Ascending aorta (tissue), 2 donors: ENCODE results near the gene GPNMB. TPM values are rescaled to one million over a fixed set of nuclear protein-coding genes. Genes with fewer than 3 reads are reported as not detected.

Experiments used
- DNase-seq, 2 donors: peaks; one replicate each; pipeline ENCODE4 v3.0.0-alpha.2; 2019; ENCODE audit warnings: low spot score in 2 of 2
- H3K27ac ChIP-seq, 2 donors: fragments of 200-600 bp; sonication (generic); one replicate each; pipeline ENCODE4 v1.5.1; 2016 to 2017; ENCODE audit warnings: mild to moderate bottlenecking in 1 of 2
- H3K27me3 ChIP-seq: fragments of 200-600 bp; sonication (generic); one replicate; pipeline ENCODE4 v1.5.1; 2017
- H3K36me3 ChIP-seq, 2 donors: fragments of 200-600 bp; sonication (generic); one replicate each; pipeline ENCODE4 v1.5.1; 2016
- H3K4me1 ChIP-seq, 2 donors: fragments of 200-600 bp; sonication (generic); one replicate each; pipeline ENCODE4 v1.5.1; 2016 to 2017; ENCODE audit warnings: mild to moderate bottlenecking in 1 of 2
- H3K4me3 ChIP-seq, 2 donors: fragments of 200-600 bp; sonication (generic); one replicate each; pipeline ENCODE4 v1.5.1; 2016 to 2017; ENCODE audit warnings: mild to moderate bottlenecking in 1 of 2
- H3K9me3 ChIP-seq, 2 donors: fragments of 200-600 bp; sonication (generic); one replicate each; pipeline ENCODE4 v1.5.1; 2016
- intact Hi-C: fragments of 100-400 bp; cut with DNase I; formaldehyde crosslinking; loops from one replicate; pipeline ENCODE4 v1.15.1; 2023
- total RNA-seq: library from RNA; depleted of rRNA; stranded (reverse); fragments of >200 nt; gene quantifications from one replicate; pipeline ENCODE4 v1.1.0, GENCODE V29; 2016
- TF ChIP-seq, protein P1 (sequence below), 3 experiments: fragments of 200-600 bp in 2 of 3; fragments of 450-650 bp in 1 of 3; sonication (generic) in 2 of 3; IDR thresholded peaks; one replicate each; pipeline ENCODE4 v1.5.1; 2016 to 2019; ENCODE audit warnings: antibody characterized with exemption in 3 of 3, mild to moderate bottlenecking in 1 of 3, moderate library complexity in 1 of 3

The GPNMB gene
- total RNA-seq, 1 donor from 2014 or later = 46.4 TPM

DNA sequence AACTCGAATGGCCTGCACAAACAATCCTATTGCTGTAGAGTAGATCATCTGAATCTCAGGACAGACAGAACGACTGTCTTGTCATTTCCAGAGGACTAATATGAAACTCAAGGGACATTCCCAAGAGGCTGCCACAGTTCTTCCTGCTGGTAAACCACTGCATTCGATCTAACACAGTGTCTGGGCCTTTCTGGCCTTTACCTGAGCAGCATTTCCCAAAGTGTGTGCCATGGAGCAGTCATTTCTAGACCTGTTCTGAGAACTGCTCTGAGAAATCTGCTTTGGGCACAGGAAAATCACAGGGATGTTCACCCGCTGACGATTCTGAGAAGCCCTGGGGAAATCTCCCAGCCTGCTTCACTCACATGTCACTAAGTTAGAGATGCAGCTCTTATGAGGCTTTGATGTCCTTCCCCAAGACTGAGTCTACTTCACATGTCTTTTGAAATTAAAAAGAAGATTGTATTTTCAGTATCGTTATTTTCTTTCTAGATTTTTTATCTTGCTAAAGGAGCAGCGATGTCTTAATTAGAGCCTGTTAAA, 18.4 kb downstream of the GPNMB start:
- peaks cover 23 to 29% of the 10 kb centered on the region in 2 donors for H3K36me3 ChIP-seq
- intact Hi-C loops = no loop called here

DNA sequence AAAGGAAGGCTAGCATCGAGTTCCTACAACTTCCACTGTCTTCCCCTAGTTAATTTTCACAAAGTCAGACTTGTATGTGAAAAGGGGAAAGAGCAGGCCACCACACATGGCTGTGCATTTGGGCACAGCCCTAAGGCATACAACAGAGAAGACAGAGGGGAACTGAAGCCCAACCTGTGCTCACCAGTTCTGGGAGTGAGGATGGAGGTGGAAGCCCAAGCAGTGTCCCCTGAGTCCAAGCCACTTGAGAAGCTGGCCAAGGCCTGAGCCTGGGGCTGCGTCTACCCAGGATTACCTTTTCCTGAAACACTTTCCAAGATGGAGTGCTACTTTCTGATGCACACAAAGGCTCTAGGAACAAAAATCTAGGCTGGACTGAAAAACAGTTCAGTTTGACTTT, 20.3 kb downstream of the GPNMB start:
- H3K4me3 ChIP-seq = no peak overlapping the region
- intact Hi-C loops = no loop called here
- DNase-seq = no peak
- H3K36me3 ChIP-seq = peaks cover 18 to 30% of the 10 kb centered on the region in 2 donors
- no peak overlapping the region for H3K27ac ChIP-seq
- H3K9me3 ChIP-seq = no peaks in the 10 kb centered on the region
- no peaks in the 10 kb centered on the region for H3K4me1 ChIP-seq
- no peaks in the 10 kb centered on the region for H3K27me3 ChIP-seq
- TF ChIP-seq, protein P1, sequence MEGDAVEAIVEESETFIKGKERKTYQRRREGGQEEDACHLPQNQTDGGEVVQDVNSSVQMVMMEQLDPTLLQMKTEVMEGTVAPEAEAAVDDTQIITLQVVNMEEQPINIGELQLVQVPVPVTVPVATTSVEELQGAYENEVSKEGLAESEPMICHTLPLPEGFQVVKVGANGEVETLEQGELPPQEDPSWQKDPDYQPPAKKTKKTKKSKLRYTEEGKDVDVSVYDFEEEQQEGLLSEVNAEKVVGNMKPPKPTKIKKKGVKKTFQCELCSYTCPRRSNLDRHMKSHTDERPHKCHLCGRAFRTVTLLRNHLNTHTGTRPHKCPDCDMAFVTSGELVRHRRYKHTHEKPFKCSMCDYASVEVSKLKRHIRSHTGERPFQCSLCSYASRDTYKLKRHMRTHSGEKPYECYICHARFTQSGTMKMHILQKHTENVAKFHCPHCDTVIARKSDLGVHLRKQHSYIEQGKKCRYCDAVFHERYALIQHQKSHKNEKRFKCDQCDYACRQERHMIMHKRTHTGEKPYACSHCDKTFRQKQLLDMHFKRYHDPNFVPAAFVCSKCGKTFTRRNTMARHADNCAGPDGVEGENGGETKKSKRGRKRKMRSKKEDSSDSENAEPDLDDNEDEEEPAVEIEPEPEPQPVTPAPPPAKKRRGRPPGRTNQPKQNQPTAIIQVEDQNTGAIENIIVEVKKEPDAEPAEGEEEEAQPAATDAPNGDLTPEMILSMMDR (IDR thresholded peaks at IDR 0.05) = no peak

More for the DNA sequence above, 18.4 kb downstream of the GPNMB start:
- Histone ChIP-seq H3K4me1 (no peaks in the 10 kb centered on the region), H3K27me3 (no peaks in the 10 kb centered on the region), H3K4me3 (no peak overlapping the region), H3K27ac (no peak overlapping the region), H3K9me3 (no peaks in the 10 kb centered on the region)
- TF ChIP-seq, protein P1 (IDR thresholded peaks at IDR 0.05) = no peak
- DNase-seq = no peak

DNA sequence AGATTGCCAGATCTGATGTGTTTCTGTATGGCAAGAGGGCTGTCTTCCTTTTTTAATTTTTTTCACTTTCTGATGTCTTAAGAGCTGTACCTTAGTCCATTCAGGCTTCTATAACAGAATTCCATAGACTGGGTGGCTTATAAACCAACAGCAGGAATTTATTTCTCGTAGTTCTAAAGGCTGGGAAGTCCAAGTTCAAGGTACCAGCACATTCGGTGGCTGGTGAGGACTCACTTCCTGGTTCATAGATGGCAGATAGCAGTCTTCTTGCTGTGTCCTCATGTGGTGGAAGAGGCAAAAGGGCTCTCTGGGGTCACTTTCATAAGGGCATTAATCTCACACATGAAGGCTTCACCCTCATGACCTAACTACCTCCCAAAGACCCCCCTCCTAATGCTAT, 20.8 kb downstream of the GPNMB start:
- Histone ChIP-seq H3K4me3 (no peak overlapping the region), H3K27me3 (no peaks in the 10 kb centered on the region), H3K9me3 (no peaks in the 10 kb centered on the region), H3K4me1 (no peaks in the 10 kb centered on the region), H3K27ac (no peak overlapping the region), H3K36me3 (peaks cover 18 to 30% of the 10 kb centered on the region in 2 donors)
- TF ChIP-seq, protein P1 (IDR thresholded peaks at IDR 0.05) = no peak
- intact Hi-C loops = no loop called here
- DNase-seq = no peak

DNA sequence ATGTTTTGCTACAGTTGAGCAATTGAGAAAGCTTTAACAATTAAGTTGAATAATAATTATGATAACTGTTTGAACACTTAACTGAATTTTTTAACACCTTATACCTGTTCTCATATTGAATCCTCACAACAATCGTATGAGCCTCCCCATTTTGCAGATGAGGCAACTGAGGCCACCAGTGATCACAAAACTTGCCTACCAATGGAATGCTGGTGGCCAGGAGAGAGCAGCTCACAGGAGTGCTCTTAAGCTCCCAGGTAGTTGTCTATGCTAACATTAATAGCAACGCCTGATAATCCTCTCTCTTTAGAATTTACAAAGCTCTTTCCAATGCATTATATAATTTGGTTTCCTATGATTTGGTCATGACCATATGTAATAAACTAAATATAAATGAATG, 21.6 kb downstream of the GPNMB start:
- Histone ChIP-seq H3K4me3 (no peak overlapping the region), H3K9me3 (no peaks in the 10 kb centered on the region), H3K27ac (no peak overlapping the region), H3K36me3 (peaks cover 18 to 30% of the 10 kb centered on the region in 2 donors), H3K4me1 (no peaks in the 10 kb centered on the region), H3K27me3 (no peaks in the 10 kb centered on the region)
- TF ChIP-seq, protein P1 (IDR thresholded peaks at IDR 0.05) = no peak
- intact Hi-C loops = no loop called here
- no peak for DNase-seq

DNA sequence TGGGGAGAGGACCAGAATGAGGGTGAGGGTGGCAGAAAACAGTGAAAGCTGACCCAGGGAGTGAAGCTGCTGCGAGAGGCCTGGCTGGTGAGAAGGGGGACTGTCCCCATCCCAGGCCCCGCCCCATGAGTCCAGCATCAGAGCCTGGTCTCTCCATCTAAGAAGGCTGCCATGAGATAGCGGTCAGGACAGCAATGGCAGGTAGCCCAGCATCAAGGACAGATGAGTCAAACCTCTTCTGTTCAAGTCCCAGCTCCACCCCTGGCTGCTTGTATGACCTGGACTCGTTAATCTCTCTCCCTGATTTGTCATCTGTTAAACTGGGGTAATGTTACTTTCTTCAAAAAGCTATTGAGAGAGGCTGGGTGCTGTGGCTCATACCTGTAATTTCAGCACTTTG, 22.2 kb downstream of the GPNMB start:
- no peak overlapping the region for H3K4me3 ChIP-seq
- H3K4me1 ChIP-seq = no peaks in the 10 kb centered on the region
- peaks cover 18 to 30% of the 10 kb centered on the region in 2 donors for H3K36me3 ChIP-seq
- no peak for DNase-seq
- no peak overlapping the region for H3K27ac ChIP-seq
- TF ChIP-seq, protein P1 (IDR thresholded peaks at IDR 0.05) = no peak
- no peaks in the 10 kb centered on the region for H3K9me3 ChIP-seq
- no peaks in the 10 kb centered on the region for H3K27me3 ChIP-seq
- intact Hi-C loops = no loop called here

DNA sequence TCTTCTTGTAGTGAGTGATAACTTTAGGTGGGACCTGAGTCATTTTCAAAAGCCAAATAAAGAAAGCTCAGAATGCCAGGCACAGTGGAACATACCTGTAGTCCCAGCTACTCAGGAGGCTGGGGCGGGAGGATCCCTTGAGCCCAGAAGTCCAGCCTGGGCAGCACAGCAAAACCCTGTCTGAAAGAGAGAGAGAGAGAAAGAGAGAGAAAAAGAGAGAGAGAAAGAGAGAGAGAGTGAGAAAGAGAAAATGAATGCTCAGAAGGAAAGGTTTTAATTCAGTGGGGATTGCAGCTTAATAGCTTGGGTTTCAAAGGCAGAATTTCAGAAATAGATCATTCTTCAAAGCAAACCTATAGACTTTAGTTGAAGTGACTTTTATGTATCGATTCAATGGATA, 25.7 kb downstream of the GPNMB start:
- Histone ChIP-seq H3K9me3 (no peaks in the 10 kb centered on the region), H3K27me3 (no peaks in the 10 kb centered on the region), H3K4me3 (no peak overlapping the region), H3K27ac (no peak overlapping the region), H3K36me3 (peaks cover 22 to 23% of the 10 kb centered on the region in 2 donors), H3K4me1 (no peaks in the 10 kb centered on the region)
- intact Hi-C loops = no loop called here
- TF ChIP-seq, protein P1 (IDR thresholded peaks at IDR 0.05) = no peak
- no peak for DNase-seq
